ENCODE measurements around the gene CACFD1. TPM values are rescaled to one million over a fixed set of nuclear protein-coding genes. Genes with fewer than 3 reads are reported as not detected.

Gene CACFD1
- total RNA-seq, 1 donor from 2014 or later: 42.6 TPM

DNA sequence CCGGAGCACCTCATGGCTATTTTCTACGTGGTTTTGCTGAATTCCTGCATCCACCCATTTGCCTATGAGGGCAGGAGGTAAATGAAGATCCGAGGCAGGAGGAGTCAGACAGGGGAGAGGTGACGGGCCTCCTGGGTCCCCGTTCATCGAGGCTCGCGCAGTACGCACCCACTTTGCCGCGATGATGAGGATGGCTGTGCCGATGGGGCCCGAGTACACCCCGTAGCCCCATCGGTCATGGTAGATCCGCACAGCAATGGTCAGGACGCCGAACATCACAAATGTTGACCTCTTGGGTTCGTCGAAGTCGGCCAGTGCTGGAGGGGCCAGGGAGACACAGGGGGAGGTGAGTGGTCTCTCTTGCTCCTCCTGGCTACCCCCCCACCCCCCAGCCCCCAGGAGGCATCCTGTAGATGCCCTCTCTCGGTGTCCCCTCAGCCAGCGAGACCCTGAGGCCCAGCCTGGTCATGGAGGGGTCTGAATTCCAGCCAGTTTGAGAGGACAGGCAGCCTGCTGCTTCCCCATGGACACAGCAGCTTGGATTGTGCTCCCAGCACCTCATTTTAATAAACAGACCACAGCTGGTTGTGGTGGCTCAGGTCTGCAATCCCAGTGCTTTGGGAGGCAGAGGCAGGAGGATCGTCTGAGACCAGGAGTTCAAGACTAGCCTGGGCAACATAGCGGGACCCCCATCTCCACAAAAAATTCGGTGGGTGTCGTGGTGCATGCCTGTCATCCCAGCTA, 59.1 kb downstream of the CACFD1 start:
- TF ChIP-seq, protein P1, sequence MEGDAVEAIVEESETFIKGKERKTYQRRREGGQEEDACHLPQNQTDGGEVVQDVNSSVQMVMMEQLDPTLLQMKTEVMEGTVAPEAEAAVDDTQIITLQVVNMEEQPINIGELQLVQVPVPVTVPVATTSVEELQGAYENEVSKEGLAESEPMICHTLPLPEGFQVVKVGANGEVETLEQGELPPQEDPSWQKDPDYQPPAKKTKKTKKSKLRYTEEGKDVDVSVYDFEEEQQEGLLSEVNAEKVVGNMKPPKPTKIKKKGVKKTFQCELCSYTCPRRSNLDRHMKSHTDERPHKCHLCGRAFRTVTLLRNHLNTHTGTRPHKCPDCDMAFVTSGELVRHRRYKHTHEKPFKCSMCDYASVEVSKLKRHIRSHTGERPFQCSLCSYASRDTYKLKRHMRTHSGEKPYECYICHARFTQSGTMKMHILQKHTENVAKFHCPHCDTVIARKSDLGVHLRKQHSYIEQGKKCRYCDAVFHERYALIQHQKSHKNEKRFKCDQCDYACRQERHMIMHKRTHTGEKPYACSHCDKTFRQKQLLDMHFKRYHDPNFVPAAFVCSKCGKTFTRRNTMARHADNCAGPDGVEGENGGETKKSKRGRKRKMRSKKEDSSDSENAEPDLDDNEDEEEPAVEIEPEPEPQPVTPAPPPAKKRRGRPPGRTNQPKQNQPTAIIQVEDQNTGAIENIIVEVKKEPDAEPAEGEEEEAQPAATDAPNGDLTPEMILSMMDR (conservative IDR thresholded peaks at IDR 0.05): no peak
- no peak for DNase-seq (ENCODE audit: low read depth, low spot score)
- no peaks in the 10 kb centered on the region for H3K9me3 Mint-ChIP-seq
- no peaks in the 10 kb centered on the region for H3K36me3 Mint-ChIP-seq (ENCODE audit: low read depth)
- no peak overlapping the region for H3K27ac Mint-ChIP-seq (ENCODE audit: unreplicated experiment)
- no peak overlapping the region for H3K4me3 Mint-ChIP-seq
- no peaks in the 10 kb centered on the region for H3K4me1 Mint-ChIP-seq
- H3K27me3 Mint-ChIP-seq (ENCODE audit: low read depth): peaks cover 2% of the 10 kb centered on the region

DNA sequence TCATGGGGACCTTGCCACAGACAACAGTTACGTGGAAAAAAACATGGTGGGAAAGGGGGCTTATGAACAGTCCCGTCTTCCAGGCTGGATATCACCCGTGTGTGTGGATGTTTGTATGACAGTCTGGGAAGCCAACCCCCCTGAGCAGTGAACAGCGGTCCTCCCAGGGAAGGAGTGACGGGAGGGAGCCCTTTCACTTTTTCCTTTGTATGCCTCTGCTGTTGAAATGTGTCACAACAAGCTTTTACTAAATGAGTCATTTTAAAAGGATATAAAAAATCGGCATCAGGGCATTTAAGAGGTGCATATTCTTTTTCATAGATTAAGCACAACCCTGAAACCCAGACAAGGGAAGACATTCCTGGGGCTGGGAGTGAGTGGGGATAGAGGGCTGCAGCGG, 59.9 kb downstream of the CACFD1 start:
- H3K36me3 Mint-ChIP-seq (ENCODE audit: low read depth): no peaks in the 10 kb centered on the region
- TF ChIP-seq, protein P1 (conservative IDR thresholded peaks at IDR 0.05): no peak
- peaks cover 2% of the 10 kb centered on the region for H3K27me3 Mint-ChIP-seq (ENCODE audit: low read depth)
- no peaks in the 10 kb centered on the region for H3K9me3 Mint-ChIP-seq
- no peak for DNase-seq (ENCODE audit: low read depth, low spot score)
- no peaks in the 10 kb centered on the region for H3K4me1 Mint-ChIP-seq
- H3K4me3 Mint-ChIP-seq: no peak overlapping the region
- no peak overlapping the region for H3K27ac Mint-ChIP-seq (ENCODE audit: unreplicated experiment)

DNA sequence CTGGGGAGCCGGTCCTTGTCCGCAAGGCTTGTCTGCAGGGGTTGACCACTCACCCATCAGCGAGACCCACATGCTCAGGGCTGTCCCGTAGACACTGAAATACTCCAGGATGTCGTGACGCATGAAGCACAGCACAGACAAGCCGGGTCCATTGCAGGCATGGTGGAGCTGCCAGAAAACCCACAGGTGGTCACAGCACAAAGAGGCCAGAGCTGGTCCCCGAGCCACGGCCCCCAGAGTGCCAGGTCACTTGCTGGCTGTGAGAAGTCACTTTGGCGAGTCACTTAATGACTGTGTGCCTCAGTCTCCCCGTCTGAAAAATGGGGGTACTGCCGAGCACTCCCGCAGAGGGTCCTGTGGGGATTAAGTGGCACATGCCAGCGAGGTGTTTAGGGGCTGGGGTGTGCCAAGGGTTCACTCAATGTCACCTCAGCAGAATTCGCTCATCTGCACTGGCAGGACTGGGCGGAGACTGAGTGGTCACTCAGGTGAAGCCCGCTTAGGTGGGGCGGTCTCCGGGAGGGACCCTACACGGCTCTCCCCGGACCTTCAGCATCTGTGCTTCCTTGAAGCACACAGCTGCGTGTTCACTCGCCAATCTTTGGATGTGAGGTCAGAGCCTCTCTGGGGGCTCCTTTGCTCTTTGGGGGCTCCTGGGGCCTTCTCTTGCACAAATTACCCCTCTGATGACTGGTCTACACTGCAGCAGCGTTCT, 60.5 kb downstream of the CACFD1 start:
- Mint-ChIP-seq H3K27me3 (ENCODE audit: low read depth) (peaks cover 2% of the 10 kb centered on the region), H3K27ac (ENCODE audit: unreplicated experiment) (no peak overlapping the region), H3K36me3 (ENCODE audit: low read depth) (no peaks in the 10 kb centered on the region), H3K4me1 (no peaks in the 10 kb centered on the region), H3K4me3 (no peak overlapping the region), H3K9me3 (no peaks in the 10 kb centered on the region)
- TF ChIP-seq, protein P1 (conservative IDR thresholded peaks at IDR 0.05): no peak
- DNase-seq (ENCODE audit: low read depth, low spot score): no peak

Other genes with a start within 250 kb of the CACFD1 start
- 0.11 and 0.40 TPM in 2 replicates for gene ABO, start 184.8 kb upstream of the CACFD1 start, total RNA-seq
- 22.4 and 23.9 TPM in 2 replicates for gene SURF6, start 123.8 kb upstream of the CACFD1 start, total RNA-seq
- 69.7 and 70.6 TPM in 2 replicates for gene MED22, start 111.8 kb upstream of the CACFD1 start, total RNA-seq
- gene RPL7A, start 111.8 kb upstream of the CACFD1 start, total RNA-seq: 2,746 and 2,748 TPM in 2 replicates
- 32.0 and 32.1 TPM in 2 replicates for gene SURF1, start 103.5 kb upstream of the CACFD1 start, total RNA-seq
- gene SURF2, start 103.4 kb upstream of the CACFD1 start, total RNA-seq: 31.8 and 34.3 TPM in 2 replicates
- 121 and 136 TPM in 2 replicates for gene SURF4, start 83.9 kb upstream of the CACFD1 start, total RNA-seq
- 2.8 and 2.9 TPM in 2 replicates for gene STKLD1, start 83.6 kb upstream of the CACFD1 start, total RNA-seq
- 34.0 and 35.4 TPM in 2 replicates for gene REXO4, start 42.0 kb upstream of the CACFD1 start, total RNA-seq
- 5.8 and 6.0 TPM in 2 replicates for gene ADAMTS13, start 37.6 kb upstream of the CACFD1 start, total RNA-seq
- 29.0 and 30.9 TPM in 2 replicates for gene SLC2A6, start 19.1 kb downstream of the CACFD1 start, total RNA-seq
- not detected in 2 replicates for gene MYMK, start 65.0 kb downstream of the CACFD1 start, total RNA-seq
- 0.16 and 0.20 TPM in 2 replicates for gene ADAMTSL2, start 74.7 kb downstream of the CACFD1 start, total RNA-seq
- not detected in 2 replicates for gene FAM163B, start 149.4 kb downstream of the CACFD1 start, total RNA-seq
- 0.59 and 0.75 TPM in 2 replicates for gene DBH, start 176.4 kb downstream of the CACFD1 start, total RNA-seq